GM19239 (cell line): ENCODE data around the gene AFG3L2.

Source experiments
- DNase-seq: peaks from one replicate; pipeline ENCODE4 v3.0.0; 2011; ENCODE audit warnings: low spot score; ENCODE audit not compliant: insufficient read length
- FAIRE-seq: peaks from 2 replicates; lab custom pipeline; 2011; peaks lifted over from hg19 to GRCh38; lab: Jason Lieb, UNC

The AFG3L2 gene

DNA sequence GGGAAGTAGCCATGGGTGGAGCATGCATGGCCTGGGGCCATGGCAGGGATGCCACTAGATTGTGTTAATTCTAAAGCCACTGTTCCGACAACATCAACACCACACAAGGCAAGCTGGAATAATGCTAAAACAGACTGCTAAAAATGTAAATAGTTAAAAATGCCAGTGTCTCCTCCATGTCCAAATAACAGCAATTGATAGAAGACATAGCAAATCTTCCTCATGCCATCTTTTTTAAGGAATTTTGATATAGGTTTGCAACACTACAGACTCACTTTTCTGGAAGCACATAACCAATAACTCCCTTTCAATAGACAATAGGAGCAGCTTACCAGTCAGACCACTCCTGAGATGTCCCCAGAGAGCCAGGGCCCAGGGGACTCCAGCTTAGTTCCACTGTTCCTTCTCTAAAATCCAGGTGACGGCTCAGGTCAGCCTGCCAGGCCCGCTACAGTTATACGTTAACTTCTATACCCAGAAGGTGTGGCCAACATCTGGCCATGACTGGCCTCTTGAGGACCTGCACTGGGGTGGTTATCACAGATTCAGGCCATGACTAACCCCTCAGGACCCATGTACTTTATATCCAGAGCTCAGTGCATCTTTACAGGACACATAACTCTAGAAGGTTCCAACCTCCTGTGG is 48.7 kb downstream of the AFG3L2 start:
- FAIRE-seq, result no peak

DNA sequence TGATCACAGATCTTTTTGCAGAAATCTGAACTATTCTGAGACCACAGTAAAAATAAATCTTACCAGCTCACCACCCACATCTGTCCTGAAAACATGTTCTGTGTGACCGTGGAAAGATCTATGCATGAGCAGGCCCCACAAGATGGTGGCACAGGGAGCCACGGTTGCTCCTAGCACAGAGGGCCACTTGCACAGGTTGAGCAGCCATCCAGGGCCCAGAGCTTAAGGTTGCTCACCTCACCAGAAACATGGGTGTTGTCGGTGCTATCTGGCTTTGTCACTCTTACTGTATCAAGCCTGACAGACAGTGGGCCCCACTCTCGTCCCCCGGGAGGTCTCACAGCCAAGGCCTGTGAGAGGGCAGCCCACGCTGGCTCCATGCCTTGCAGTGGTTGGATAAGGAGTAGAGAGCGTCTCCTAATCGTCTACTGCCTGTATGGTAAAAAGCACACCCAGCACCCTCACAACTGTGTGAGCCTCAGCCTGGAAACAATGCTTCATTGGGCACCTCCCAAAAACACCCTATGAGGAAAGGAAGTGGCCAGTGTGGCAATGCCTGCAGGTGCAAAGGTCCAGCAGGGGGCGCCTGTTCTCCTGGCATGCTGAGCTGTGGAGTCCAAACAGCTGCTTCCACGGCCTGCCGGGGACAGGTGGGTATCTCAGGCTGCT is 49.4 kb downstream of the AFG3L2 start:
- DNase-seq (peak; percentile 70), FAIRE-seq (peak; percentile 66)

More for the DNA sequence above, 48.7 kb downstream of the AFG3L2 start:
- no peak for DNase-seq

DNA sequence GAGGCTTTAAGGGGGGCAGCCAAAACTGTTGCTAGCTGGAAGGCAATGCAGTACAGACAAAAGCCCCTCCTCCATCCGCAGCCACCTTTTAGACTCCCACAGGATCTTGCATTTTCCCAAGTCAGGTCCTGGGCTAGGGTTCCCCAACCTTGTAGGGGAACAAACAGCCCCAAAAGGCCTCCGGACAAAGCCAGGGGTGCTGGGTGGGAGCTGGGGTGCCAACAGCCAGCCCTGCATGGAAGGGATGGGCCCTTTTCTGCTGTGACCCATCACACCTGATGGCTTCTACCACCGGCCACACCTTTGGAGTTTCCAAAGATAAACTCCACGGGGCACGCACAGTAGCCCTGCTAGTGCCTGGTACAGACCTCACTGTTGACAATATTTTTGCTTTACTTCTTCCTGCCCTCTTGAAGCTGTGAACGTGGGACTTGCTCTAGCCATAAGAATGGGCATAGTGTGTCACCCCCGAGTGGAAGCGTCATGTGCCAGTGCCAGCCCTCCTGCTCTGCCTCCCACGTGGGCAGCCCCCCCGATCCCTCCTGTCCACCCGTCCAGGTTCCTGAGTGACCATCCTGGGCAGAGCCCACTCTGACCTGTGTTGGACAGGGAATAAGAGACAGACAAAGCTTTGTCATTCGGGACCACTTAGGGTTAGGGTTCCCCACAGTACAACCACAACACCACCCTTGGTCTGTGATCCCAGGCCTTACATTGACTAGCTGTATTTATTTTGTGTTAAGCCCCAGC is 50.1 kb downstream of the AFG3L2 start:
- FAIRE-seq, result no peak
- DNase-seq, result no peak

DNA sequence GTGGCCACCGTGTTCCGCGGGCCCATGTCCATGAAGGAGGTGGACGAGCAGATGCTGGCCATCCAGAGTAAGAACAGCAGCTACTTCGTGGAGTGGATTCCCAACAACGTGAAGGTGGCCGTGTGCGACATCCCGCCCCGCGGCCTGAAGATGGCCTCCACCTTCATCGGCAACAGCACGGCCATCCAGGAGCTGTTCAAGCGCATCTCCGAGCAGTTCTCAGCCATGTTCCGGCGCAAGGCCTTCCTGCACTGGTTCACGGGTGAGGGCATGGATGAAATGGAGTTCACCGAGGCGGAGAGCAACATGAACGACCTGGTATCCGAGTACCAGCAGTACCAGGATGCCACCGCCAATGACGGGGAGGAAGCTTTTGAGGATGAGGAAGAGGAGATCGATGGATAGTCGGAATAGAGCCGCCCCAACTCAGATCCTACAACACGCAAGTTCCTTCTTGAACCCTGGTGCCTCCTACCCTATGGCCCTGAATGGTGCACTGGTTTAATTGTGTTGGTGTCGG is 51.2 kb downstream of the AFG3L2 start:
- DNase-seq (no peak), FAIRE-seq (no peak)

DNA sequence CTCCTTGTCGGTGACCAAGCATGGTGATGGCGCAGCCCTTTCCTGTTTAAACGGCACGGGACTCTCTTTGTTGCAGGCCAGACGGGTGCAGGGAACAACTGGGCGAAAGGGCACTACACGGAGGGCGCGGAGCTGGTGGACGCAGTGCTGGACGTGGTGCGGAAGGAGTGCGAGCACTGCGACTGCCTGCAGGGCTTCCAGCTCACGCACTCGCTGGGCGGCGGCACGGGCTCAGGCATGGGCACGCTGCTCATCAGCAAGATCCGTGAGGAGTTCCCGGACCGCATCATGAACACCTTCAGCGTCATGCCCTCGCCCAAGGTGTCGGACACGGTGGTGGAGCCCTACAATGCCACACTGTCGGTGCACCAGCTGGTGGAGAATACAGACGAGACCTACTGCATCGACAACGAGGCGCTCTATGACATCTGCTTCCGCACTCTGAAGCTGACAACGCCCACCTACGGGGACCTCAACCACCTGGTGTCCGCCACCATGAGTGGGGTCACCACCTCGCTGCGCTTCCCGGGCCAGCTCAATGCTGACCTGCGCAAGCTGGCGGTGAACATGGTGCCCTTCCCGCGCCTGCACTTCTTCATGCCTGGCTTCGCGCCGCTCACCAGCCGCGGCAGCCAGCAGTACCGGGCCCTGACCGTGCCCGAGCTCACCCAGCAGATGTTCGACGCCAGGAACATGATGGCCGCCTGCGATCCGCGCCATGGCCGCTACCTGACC is 51.9 kb downstream of the AFG3L2 start:
- DNase-seq (no peak), FAIRE-seq (no peak)

DNA sequence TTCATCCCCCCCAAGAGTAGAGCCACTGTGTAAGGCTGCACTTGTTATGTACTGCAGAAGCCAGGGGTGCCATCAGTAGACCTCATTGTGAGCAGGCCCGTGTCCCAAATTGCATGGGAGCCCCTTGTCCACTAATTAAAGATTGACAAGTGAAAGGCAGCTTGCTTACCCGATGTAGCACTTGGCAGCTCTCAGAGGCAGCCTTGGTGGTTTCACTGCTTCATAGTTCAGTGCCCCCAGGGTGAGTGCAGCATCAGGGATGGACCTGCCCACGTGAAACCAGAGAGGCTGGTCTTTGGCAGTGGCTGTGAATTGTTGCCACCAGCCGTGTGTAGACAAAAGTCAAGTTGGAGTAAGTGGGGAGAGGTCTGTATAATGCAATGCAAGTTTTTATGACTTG is 55.7 kb downstream of the AFG3L2 start:
- FAIRE-seq (peak; percentile 77), DNase-seq (peak; percentile 53)

DNA sequence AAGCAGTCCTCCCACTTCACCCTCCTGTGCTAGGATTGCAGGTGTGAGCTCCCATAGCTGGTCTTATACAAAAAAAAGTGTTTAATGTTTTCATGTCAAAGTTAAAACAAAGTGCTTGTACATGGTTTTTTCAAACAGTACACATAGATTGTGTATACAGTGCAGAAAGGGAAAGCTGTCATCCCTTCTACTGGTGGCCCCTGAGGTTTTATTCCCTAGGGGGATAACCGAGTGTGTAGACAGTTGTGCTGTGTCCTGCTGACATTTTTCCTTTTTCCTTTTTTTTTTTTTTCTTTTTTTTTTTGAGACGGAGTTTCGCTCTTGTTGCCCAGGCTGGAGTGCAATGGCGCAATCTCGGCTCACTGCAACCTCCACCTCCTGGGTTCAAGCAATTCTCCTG is 58.2 kb downstream of the AFG3L2 start:
- DNase-seq (no peak), FAIRE-seq (no peak)

DNA sequence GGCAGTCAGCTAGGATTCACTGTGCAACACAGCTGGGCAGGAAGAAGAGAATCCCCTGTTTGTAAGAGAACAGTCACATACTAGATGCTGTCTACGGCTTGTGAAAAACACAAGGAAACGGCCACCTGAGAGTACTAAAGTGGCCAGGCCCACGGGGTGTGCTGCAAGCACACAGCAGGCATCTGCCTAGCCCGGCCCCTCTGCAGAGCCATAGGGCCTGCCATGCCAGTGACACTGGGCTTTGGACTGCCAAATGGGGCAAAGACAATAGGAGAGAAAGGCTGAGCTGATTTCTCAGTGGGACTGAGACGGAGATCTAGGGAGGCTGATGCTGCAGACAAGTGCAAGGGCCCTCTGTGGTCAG is 58.7 kb downstream of the AFG3L2 start:
- DNase-seq (no peak), FAIRE-seq (no peak)

DNA sequence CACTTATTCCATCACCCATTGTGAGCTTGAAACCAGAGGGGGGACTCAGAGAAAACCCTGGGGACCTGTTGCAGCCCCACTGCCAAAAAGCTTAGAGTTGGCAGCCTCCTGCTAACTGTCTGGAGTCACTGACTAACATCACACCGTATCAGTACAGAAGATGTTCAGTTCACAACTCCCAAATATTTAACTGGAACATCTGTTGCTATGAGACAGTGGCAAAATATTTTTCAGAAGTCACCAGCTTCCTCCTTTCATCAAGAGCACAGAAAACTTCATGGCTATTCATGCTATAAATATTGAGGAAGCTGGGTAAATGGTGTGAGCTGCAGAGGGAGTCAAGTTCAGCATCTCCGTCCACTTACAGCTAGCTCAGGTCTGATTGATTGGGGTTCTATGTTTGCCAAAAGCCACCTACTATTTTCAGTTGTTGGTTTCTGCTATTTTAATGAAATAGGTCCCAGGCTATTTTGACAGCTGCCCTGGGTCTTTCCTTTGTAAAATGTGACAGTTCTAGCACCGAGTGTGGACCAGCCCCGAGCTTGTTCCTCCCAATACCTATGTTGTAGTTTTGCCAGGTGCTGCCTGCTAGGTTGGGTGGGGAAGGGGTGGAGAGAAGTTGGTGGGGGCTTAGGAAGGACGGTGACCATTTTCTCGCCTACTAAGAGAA is 59.2 kb downstream of the AFG3L2 start:
- DNase-seq, result no peak
- peak; percentile 47 for FAIRE-seq

DNA sequence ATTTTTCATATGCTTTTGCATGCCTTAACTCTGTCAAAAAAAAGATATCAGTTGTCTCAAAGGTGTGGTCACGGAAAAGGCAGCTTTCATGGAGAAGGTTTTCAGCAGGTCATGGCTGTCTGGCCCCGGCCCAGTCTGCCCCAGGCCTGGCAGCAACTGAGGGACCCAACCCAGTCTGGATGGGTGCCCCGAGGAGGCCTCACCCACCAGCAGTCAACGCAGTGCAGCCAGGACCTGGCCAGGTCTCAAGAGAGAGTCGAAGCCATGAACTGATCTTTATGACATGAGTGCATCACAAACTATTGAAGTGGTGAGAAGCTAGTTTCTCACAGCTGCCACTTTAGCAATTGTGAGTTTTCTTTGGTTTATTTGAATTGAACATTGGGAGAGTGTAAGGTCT is 61.1 kb downstream of the AFG3L2 start:
- DNase-seq, result no peak
- FAIRE-seq, result no peak

DNA sequence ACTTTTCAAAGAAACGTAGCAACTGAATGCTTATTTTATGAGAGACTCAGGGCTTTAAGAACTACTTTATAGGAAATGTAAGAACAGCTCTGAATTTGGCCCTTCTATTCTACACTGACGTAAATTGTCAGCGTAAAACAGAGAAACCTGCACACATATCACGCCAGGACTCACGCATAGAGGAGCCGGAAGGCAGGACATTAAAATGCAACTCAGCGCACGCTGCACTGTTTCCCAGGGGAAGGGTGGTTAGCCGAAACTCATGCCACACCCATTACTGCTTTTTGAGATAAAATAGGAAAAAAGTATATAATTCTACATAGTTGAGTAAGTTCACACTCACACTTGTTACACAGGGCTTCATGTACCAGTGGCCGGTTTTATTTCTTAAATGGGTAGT is 61.5 kb downstream of the AFG3L2 start:
- DNase-seq (no peak), FAIRE-seq (no peak)

DNA sequence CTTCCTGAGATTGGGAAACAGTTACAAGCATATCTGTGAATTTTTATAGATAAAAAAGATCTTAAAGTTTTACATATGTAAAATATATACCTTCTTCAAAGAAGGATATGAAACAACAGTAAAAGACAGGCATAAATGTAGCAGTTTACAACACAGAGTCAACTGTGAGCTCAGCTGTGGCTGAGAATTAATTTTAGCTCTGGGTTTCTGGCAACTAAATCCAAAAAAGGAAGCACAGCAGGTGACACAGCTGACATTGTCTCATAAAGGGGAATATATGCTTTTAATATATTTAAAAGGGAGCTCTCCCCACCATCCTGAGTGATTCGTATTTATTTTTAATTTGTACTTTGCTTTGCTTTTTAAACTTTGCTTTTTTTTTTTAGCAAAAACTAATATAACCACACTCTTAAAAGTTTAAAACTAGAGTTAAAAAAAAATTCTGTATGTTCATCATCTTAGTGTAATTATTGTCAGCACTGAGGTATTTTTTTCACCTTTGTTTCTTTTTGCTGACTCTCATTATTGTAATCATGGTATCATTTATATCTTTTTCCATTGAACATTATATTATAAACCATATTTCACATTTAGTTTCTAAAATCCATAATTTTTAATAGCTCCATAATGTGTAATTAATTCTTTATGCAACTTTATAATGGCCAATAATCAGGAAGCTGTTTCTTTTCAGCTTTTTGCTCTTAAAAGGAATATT is 62.3 kb downstream of the AFG3L2 start:
- DNase-seq (no peak), FAIRE-seq (no peak)

DNA sequence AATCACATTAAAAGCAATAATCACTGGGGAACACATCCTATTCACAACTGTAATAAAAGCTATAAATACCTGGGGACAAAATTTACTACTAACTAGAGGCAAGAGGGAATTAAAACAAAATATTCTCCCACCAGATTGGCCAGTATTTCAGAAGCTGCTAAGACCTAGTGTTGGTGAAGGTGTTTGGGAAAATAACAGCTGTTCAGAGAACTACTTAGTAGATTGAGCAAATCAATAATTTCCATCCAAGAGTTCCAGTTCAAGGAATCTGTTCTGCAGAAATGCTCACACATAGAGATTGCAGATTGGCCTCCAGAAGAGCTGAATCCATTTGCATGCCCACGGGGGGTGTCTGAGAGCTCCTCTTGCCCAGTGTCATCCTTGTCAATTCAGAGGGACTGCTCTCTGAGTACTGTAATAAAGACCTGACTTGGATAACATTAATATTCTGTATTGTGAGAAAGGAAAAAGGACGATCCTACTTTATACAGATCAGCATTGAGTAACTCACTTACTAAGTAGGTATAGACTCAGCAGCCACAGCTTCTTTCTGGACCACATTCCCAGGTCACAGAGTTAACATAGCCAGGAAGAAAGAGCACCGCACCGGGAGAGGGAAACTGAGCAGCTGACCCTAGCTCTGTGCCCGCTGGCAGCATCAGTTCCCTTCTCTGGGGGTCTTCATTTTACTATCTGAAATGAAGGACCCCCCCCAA is 63.3 kb downstream of the AFG3L2 start:
- no peak for DNase-seq
- no peak for FAIRE-seq

DNA sequence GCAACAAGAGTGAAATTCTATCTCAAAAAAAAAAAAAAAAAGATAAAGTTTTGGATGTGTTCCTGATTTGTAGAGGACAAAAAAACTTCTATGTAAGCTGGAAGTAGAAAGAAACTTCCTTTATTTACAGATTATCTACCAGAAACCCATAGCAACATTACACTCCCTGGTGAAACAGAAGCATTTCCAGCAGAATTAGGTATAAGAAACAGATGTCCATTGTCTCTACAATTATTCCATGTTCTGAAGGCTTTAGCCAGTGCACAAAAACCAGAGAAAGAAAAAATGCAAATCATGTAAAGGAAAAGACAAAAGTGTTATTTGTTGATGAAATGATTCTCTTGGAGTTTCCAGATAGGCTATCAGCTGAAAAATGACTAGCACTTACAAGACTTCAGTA is 64.1 kb downstream of the AFG3L2 start:
- DNase-seq (no peak), FAIRE-seq (no peak)

DNA sequence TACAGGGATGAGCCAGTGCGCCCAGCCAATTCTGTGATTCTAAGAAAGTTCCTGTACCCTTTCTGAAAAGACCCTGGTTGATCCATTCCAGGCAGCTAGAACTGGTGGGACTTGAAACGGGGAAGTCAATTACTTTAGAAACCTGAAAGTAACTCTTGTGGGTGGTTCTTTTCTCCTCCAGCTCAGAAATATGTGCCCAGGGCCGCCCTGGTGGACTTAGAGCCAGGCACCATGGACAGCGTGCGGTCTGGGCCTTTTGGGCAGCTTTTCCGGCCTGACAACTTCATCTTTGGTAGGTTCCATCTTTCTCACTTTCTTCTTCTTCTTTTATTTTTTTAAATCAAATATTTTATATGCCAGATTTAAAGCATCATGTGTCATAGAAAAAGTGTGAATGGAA is 66.3 kb downstream of the AFG3L2 start:
- DNase-seq (no peak), FAIRE-seq (no peak)

DNA sequence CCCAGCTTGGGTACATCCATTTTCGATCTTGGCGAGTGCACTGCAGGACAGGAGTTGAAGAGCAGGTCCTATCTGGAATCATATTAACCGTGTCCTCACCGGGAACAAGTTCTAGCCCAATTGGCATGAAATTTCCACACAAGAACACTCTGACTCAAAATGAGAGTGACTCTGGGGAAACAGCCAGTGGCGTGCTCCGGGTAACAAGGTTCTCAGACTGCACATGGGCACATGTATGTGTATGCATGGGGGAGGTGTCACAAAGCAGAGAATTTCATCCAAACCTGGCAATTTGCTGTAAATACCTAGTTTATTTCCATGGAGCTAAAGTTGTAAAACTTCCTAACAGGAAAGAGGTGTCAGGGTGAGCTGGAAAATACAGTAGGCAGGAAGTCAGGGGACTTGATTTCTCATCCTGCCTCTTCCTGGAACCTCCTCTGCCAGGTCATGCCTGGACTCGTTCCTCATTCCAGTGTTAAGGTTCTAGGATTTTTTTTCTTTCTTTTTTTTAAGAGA is 67.3 kb downstream of the AFG3L2 start:
- FAIRE-seq, result peak; percentile 18
- DNase-seq, result no peak

DNA sequence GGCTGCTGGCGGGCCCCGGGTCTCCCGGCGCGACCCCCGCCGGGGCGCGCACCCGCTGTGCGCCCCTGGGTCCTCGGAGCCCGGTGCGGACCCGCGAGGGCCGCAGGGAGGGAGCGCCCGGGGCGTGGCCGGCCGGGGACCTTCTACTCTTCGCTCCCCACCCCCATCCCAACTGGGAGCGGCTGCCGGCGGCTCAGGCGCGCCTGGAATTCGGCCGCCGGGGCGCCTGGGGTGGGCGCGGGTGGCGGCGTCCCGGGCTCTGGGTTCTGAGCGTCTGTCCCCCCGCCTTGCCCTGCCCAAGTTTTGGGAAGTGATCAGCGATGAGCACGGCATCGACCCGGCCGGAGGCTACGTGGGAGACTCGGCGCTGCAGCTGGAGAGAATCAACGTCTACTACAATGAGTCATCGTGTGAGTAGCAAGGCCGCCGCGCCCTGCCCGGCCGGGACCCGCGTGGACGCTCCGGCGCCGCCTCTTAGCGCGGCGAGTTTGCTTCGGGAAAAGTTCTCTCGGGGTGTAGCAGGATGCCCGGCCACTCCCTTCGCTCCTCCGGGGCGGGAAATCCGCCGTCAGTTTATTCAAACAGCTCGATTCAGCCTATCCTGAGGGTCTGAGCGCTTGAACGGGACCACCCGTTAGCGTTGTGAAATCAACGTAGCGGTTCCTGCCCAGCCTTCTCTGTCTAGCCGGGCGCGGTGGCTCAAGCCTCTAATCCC is 68.5 kb downstream of the AFG3L2 start:
- FAIRE-seq (peak; percentile 26), DNase-seq (peak; percentile 71)
